CD4-positive, alpha-beta T cell (primary cell): ENCODE data around the gene ABCC5. TPM values are rescaled to one million over a fixed set of nuclear protein-coding genes. Genes with fewer than 3 reads are reported as not detected.

ENCODE experiments used
- ATAC-seq: fragments of 200-7000 bp; cut with Tn5 transposase; one replicate; pipeline ENCODE4 v1.10.0; 2022; ENCODE audit warnings: mild to moderate bottlenecking; ENCODE audit not compliant: poor library complexity
- CTCF ChIA-PET: fragments of 350-600 bp; sonication (Branson Sonifier 250); formaldehyde crosslinking; loops from one replicate; lab custom pipeline; 2021; ENCODE audit warnings: antibody characterized with exemption, inconsistent platforms; lab: Charles Lee
- POLR2A ChIA-PET: fragments of 350-600 bp; sonication (Branson Sonifier 250); formaldehyde crosslinking; loops from one replicate; lab custom pipeline; 2021; ENCODE audit warnings: antibody characterized with exemption, inconsistent platforms; lab: Charles Lee
- DNase-seq, 14 experiments: peaks; one replicate each; pipeline ENCODE4 v3.0.0-alpha.2; 2013 to 2020; ENCODE audit warnings: mixed read lengths in 2 of 14
- H3K27ac ChIP-seq, 2 donors: one replicate each; pipeline versions ENCODE4 v1.5.1 to v1.7.0; 2013; ENCODE audit warnings: low read length in 2 of 2, low read depth in 1 of 2, mild to moderate bottlenecking in 1 of 2
- H3K27me3 ChIP-seq, 2 experiments: 1 replicate in 1 of 2; 2 replicates in 1 of 2; pipeline versions ENCODE4 v1.6.1 to v1.7.0; 2013; ENCODE audit warnings: low read length in 2 of 2, control low read depth in 1 of 2, mild to moderate bottlenecking in 1 of 2, moderate library complexity in 1 of 2; ENCODE audit not compliant: insufficient read depth in 2 of 2, control insufficient read depth in 1 of 2
- H3K36me3 ChIP-seq: one replicate; pipeline ENCODE4 v1.6.1; 2013; ENCODE audit warnings: low read length, control low read depth; ENCODE audit not compliant: insufficient read depth
- H3K4me1 ChIP-seq: one replicate; pipeline ENCODE4 v1.6.1; 2013; ENCODE audit warnings: low read length, control low read depth; ENCODE audit not compliant: insufficient read depth
- H3K4me3 ChIP-seq: one replicate; pipeline ENCODE4 v1.5.1; 2013; ENCODE audit warnings: mild to moderate bottlenecking, low read length, moderate library complexity
- H3K9me3 ChIP-seq, 2 experiments: 1 replicate in 1 of 2; 2 replicates in 1 of 2; pipeline versions ENCODE4 v1.6.1 to v1.7.0; 2013; ENCODE audit warnings: low read length in 2 of 2, mild to moderate bottlenecking in 2 of 2, control low read depth in 1 of 2, moderate library complexity in 1 of 2; ENCODE audit not compliant: control insufficient read depth in 1 of 2, insufficient read depth in 1 of 2
- H3K27ac Mint-ChIP-seq: one replicate; pipeline ENCODE4 v1.8.0; 2020; ENCODE audit warnings: mixed read lengths
- H3K27me3 Mint-ChIP-seq: one replicate; pipeline ENCODE4 v1.8.0; 2021; ENCODE audit warnings: mixed read lengths
- H3K36me3 Mint-ChIP-seq: one replicate; pipeline ENCODE4 v1.8.0; 2021; ENCODE audit warnings: low read depth, mixed read lengths
- H3K4me1 Mint-ChIP-seq: one replicate; pipeline ENCODE4 v1.8.0; 2021; ENCODE audit warnings: low read depth, mixed read lengths
- H3K4me3 Mint-ChIP-seq: one replicate; pipeline ENCODE4 v1.8.0; 2020; ENCODE audit warnings: mild to moderate bottlenecking, mixed read lengths
- H3K9me3 Mint-ChIP-seq: one replicate; pipeline ENCODE4 v1.8.0; 2020; ENCODE audit warnings: mixed read lengths
- intact Hi-C, 2 experiments: fragments of 100-400 bp; cut with DNase I in 1 of 2; cut with micrococcal nuclease in 1 of 2; formaldehyde crosslinking; loops; one replicate each; pipeline versions ENCODE4 v1.15.1 to v1.9.0; 2023 to 2025; cut with DNase I, micrococcal nuclease
- total RNA-seq, 174 experiments: library from RNA in 2 of 174; stranded (reverse) in 2 of 174; gene quantifications; one replicate each; pipeline ENCODE4 v1.2.3 and lab custom pipeline; 2021 to 2026
- TF ChIP-seq, protein P1 (sequence below): fragments of 200-600 bp; IDR thresholded peaks from one replicate; pipeline ENCODE4 v1.8.0; 2022; ENCODE audit warnings: antibody characterized with exemption, mild to moderate bottlenecking

ABCC5 gene
- total RNA-seq, 2 experiments from 2014 or later: 10.8 to 11.4 TPM

DNA sequence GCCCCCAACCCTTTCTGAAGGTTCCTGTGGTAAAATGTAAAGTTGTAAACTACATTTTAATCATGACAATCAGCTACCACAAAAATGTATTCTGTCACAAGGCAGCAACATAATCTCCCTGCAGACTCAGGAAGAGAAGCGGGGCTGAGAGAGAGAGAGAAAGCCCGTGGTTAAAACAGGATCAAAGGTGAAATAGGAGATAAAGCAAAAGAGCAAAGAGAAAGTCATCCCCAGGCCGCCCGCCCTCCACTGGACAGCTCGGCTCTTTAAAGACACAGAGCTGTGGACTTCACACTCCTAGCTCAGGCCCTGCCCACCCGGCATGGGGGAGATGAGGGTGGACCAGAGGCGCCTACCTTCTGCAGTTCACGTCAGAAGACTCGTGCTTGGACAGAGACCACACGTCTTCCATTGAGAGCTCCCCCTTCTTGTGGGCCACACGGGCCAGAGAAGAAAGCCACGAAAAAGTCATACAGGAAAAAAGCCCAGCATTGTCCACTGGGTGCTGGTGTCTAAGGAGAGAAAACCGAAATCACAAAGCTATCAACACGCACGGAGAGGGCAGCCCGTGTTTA lies 29.4 kb downstream of the ABCC5 start:
- Mint-ChIP-seq H3K9me3 (no peaks in the 10 kb centered on the region), H3K27ac (no peak overlapping the region), H3K4me1 (no peaks in the 10 kb centered on the region), H3K27me3 (no peaks in the 10 kb centered on the region), H3K36me3 (peaks cover 46% of the 10 kb centered on the region), H3K4me3 (no peak overlapping the region)
- Histone ChIP-seq H3K27ac (no peak overlapping the region), H3K27me3 (no peaks in the 10 kb centered on the region), H3K36me3 (peaks cover 35% of the 10 kb centered on the region), H3K4me3 (no peak overlapping the region), H3K9me3 (no peaks in the 10 kb centered on the region), H3K4me1 (no peaks in the 10 kb centered on the region)
- ATAC-seq (no peak), DNase-seq (no peak)
- intact Hi-C loops: no loop called here
- ChIA-PET POLR2A (no interaction called here), CTCF (no interaction called here)
- TF ChIP-seq, protein P1, sequence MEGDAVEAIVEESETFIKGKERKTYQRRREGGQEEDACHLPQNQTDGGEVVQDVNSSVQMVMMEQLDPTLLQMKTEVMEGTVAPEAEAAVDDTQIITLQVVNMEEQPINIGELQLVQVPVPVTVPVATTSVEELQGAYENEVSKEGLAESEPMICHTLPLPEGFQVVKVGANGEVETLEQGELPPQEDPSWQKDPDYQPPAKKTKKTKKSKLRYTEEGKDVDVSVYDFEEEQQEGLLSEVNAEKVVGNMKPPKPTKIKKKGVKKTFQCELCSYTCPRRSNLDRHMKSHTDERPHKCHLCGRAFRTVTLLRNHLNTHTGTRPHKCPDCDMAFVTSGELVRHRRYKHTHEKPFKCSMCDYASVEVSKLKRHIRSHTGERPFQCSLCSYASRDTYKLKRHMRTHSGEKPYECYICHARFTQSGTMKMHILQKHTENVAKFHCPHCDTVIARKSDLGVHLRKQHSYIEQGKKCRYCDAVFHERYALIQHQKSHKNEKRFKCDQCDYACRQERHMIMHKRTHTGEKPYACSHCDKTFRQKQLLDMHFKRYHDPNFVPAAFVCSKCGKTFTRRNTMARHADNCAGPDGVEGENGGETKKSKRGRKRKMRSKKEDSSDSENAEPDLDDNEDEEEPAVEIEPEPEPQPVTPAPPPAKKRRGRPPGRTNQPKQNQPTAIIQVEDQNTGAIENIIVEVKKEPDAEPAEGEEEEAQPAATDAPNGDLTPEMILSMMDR: no peak

DNA sequence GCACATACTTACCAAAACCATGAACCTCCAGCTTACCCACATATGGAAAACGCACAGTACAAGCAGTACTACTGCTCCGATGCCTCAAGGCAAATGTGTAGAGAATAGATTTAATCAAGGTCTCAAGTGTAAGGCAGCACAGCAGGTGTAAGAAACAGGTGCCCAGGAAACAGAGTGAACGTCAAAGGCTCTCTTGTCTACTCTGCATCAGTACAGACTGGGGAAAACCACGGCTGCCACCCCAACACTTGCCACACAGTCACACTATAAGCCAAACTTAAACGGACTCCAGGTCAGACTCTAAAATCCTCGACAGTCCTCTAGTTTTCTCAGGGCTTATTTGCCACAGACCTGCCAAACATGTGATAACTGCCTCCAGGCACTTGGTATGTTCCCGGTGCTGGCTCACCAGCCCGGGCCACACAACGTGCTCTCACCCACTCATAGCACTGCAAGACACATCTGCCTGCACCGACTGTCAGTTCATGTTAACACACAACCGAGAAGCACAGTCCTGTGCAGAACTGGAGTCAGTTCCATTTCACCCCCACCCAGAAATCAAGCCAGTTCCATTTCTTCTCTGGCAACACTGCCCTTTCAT lies 30.6 kb downstream of the ABCC5 start:
- Mint-ChIP-seq H3K4me1 (no peaks in the 10 kb centered on the region), H3K27ac (no peak overlapping the region), H3K27me3 (no peaks in the 10 kb centered on the region), H3K36me3 (peaks cover 57% of the 10 kb centered on the region), H3K9me3 (no peaks in the 10 kb centered on the region), H3K4me3 (no peak overlapping the region)
- TF ChIP-seq, protein P1: no peak
- intact Hi-C loops: no loop called here
- H3K4me1 ChIP-seq: no peaks in the 10 kb centered on the region
- H3K27me3 ChIP-seq: no peaks in the 10 kb centered on the region
- peaks cover 43% of the 10 kb centered on the region for H3K36me3 ChIP-seq
- H3K4me3 ChIP-seq: no peak overlapping the region
- DNase-seq (no peak), ATAC-seq (no peak)
- ChIA-PET POLR2A (no interaction called here), CTCF (no interaction called here)
- H3K27ac ChIP-seq: no peak overlapping the region
- no peaks in the 10 kb centered on the region for H3K9me3 ChIP-seq

DNA sequence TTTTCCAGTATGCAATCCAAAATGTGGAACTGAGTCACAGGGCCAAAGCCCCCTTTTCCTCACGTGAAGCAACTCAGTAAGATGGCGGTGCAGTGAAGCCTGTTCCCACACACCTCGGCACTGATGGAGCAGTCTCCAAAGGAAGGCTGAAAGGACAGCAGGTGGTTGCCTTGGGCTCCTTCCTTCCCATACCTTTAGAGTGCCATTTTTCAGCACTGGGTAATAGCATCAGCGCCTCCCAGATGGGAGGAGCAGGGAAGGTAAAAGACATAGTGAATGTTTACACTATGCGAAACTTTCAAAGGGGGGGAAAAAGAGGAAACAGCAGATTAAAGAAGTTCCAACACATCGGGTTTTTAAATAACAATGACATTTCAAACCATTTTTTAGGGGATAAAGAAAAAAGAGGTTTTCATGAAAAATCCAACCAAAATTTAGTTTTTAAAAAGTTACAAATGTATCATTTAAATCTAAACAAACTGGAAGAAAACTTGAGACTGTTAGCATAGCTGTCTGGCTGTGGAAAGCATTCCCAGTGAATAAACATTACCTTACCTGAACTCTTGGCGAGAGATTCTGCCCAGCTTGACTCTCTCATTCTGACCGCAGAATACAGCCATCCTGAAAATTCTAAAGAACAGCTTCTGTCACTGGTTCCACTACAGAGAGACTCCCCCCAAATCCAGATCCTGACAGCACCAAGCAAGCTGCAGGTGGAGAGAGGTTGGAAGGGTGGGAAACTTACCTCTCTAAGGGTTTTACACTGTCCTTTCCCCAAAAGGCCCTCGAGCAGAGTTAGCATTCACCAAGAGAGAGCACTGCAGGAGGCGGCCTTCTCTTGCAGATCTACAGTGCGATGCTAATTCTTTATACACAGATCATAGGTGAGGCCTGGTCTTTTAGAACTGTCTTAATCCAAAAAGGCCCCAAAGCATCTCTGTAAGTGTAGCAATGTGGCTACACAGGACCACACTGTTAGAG lies 32.6 kb downstream of the ABCC5 start:
- Mint-ChIP-seq H3K4me3 (no peak overlapping the region), H3K9me3 (no peaks in the 10 kb centered on the region), H3K36me3 (peaks cover 64% of the 10 kb centered on the region), H3K27me3 (no peaks in the 10 kb centered on the region), H3K27ac (no peak overlapping the region), H3K4me1 (no peaks in the 10 kb centered on the region)
- no peak overlapping the region for H3K27ac ChIP-seq
- H3K4me3 ChIP-seq: no peak overlapping the region
- ChIA-PET CTCF (no interaction called here), POLR2A (no interaction called here)
- TF ChIP-seq, protein P1: no peak
- intact Hi-C loops: loop anchor here in 1 of 2 experiments (5.0 kb wide), 1 partner anchor 48 kb away; no protein-coding TSS in a partner anchor
- peaks cover 45% of the 10 kb centered on the region for H3K36me3 ChIP-seq
- ATAC-seq (no peak), DNase-seq (no peak)
- no peaks in the 10 kb centered on the region for H3K4me1 ChIP-seq
- H3K27me3 ChIP-seq: no peaks in the 10 kb centered on the region
- H3K9me3 ChIP-seq: no peaks in the 10 kb centered on the region
